HCT116 (cell line): Measurements from ENCODE around the gene DAPK1. TPM values are rescaled to one million over a fixed set of nuclear protein-coding genes. Genes with fewer than 3 reads are reported as not detected.

Experiments used
- ATAC-seq: fragments of 200-7000 bp; cut with Tn5 transposase; 2 replicates; pipeline ENCODE4 v1.9.1; 2020; ENCODE audit warnings: mild to moderate bottlenecking, moderate library complexity
- BruUV-seq: library from RNA; stranded (reverse); fragments of 400-500 nt; replicated peaks from 2 replicates; lab custom pipeline; 2021; lab: Mats Ljungman, UMichigan
- CTCF ChIA-PET: fragments of 300-600 bp; sonication (Branson Sonifier 250); formaldehyde crosslinking; loops from one replicate; lab custom pipeline; 2021; ENCODE audit warnings: antibody characterized with exemption; lab: Charles Lee
- POLR2A ChIA-PET: fragments of 300-600, 350-600 bp; sonication (Branson Sonifier 250); formaldehyde crosslinking; loops from one replicate; lab custom pipeline; 2021; ENCODE audit warnings: antibody characterized with exemption; lab: Charles Lee
- RAD21 ChIA-PET, 2 experiments: fragments of 300-600 bp; sonication (Branson Sonifier 250); formaldehyde crosslinking; loops; one replicate each; lab custom pipeline; 2023; ENCODE audit warnings: low total read pairs in 2 of 2; ENCODE audit not compliant: uncharacterized antibody in 2 of 2, unreplicated experiment in 2 of 2, low non-redundant PET in 1 of 2; lab: Charles Lee
- DNase-seq: peaks from one replicate; pipeline ENCODE4 v3.0.0-alpha.2; 2010; ENCODE audit warnings: low read depth, low spot score
- H2AFZ ChIP-seq: fragments of 200-600 bp; shearing (Covaris generic), sonication (generic); 2 replicates; pipeline ENCODE4 v1.6.1; 2017; ENCODE audit warnings: low read depth, mixed run types, mixed read lengths, antibody characterized with exemption, low read length; ENCODE audit not compliant: poor library complexity, severe bottlenecking
- H3K27ac ChIP-seq: 2 replicates; pipeline ENCODE4 v1.5.1; 2012; ENCODE audit warnings: low read depth, low read length
- H3K27me3 ChIP-seq: fragments of 200-600 bp; sonication (generic); 2 replicates; pipeline ENCODE4 v1.6.1; 2016; ENCODE audit warnings: mixed run types, low read length, mixed read lengths; ENCODE audit not compliant: insufficient read depth
- H3K36me3 ChIP-seq, 2 experiments: fragments of 200-500 bp in 1 of 2; fragments of 200-600 bp in 1 of 2; sonication (Bioruptor generic) in 1 of 2; sonication (generic) in 1 of 2; 2 replicates each; pipeline versions ENCODE4 v1.5.1 to v1.6.1; 2014 to 2016; ENCODE audit warnings: low read length in 2 of 2, inconsistent platforms in 1 of 2, mixed read lengths in 1 of 2, mixed run types in 1 of 2; ENCODE audit not compliant: insufficient read depth in 2 of 2, control insufficient read depth in 1 of 2
- H3K4me1 ChIP-seq, 2 experiments: fragments of 200-600 bp in 1 of 2; sonication (generic) in 1 of 2; 2 replicates each; pipeline versions ENCODE4 v1.5.1 to v1.6.1; 2012 to 2017; ENCODE audit warnings: low read length in 2 of 2, inconsistent platforms in 1 of 2, mild to moderate bottlenecking in 1 of 2, mixed read lengths in 1 of 2, mixed run types in 1 of 2, moderate library complexity in 1 of 2; ENCODE audit not compliant: insufficient read depth in 2 of 2, control insufficient read depth in 1 of 2
- H3K4me2 ChIP-seq: fragments of 200-600 bp; sonication (generic); 2 replicates; pipeline ENCODE4 v1.6.1; 2017; ENCODE audit warnings: mixed run types, low read length, mixed read lengths
- H3K4me3 ChIP-seq, 2 experiments: fragments of 200-600 bp in 1 of 2; sonication (generic) in 1 of 2; replicated peaks in 1 of 2; 2 replicates each; pipeline ENCODE4 v1.5.1; 2011 to 2016; ENCODE audit warnings: low read length in 2 of 2, control low read depth in 1 of 2, low read depth in 1 of 2, mild to moderate bottlenecking in 1 of 2, mixed read lengths in 1 of 2, mixed run types in 1 of 2
- H3K79me2 ChIP-seq: fragments of 200-600 bp; sonication (generic); 2 replicates; pipeline ENCODE4 v1.6.1; 2017; ENCODE audit warnings: mild to moderate bottlenecking, mixed run types, low read length, moderate library complexity, mixed read lengths; ENCODE audit not compliant: insufficient read depth
- H3K9ac ChIP-seq: fragments of 200-600 bp; sonication (generic); 2 replicates; pipeline ENCODE4 v1.6.1; 2016; ENCODE audit warnings: low read length, mixed read lengths
- H3K9me2 ChIP-seq: fragments of 200-600 bp; sonication (generic), shearing (Covaris generic); 2 replicates; pipeline ENCODE4 v1.6.1; 2017; ENCODE audit warnings: mixed run types, mild to moderate bottlenecking, moderate library complexity; ENCODE audit not compliant: insufficient read depth
- H3K9me3 ChIP-seq, 2 experiments: fragments of 200-500 bp in 1 of 2; fragments of 200-600 bp in 1 of 2; sonication (Bioruptor generic) in 1 of 2; sonication (generic) in 1 of 2; 2 replicates each; pipeline ENCODE4 v1.6.1; 2014 to 2017; ENCODE audit warnings: low read length in 2 of 2, mixed read lengths in 2 of 2, inconsistent platforms in 1 of 2, low read depth in 1 of 2, mild to moderate bottlenecking in 1 of 2, mixed run types in 1 of 2, moderate library complexity in 1 of 2; ENCODE audit not compliant: control insufficient read depth in 1 of 2, insufficient read depth in 1 of 2
- H4K20me1 ChIP-seq: fragments of 200-600 bp; sonication (generic), shearing (Covaris generic); 2 replicates; pipeline ENCODE4 v1.6.1; 2017; ENCODE audit warnings: mixed run types, mild to moderate bottlenecking, moderate library complexity; ENCODE audit not compliant: insufficient read depth
- ATF3 ChIP-seq: IDR thresholded peaks from 2 replicates; pipeline ENCODE4 v1.6.1; 2012
- CBX3 ChIP-seq: IDR thresholded peaks from 2 replicates; pipeline ENCODE4 v1.6.1; 2012; ENCODE audit warnings: low read depth
- CEBPB ChIP-seq: IDR thresholded peaks from 2 replicates; pipeline ENCODE4 v1.6.1; 2012; ENCODE audit warnings: low read depth
- CTCF ChIP-seq, 3 experiments: fragments of 200-600 bp in 1 of 3; sonication (generic) in 1 of 3; IDR thresholded peaks in 2 of 3; conservative IDR thresholded peaks in 1 of 3; 2 replicates each; pipeline ENCODE4 v1.5.1; 2012 to 2017; ENCODE audit warnings: low read depth in 2 of 3, low read length in 2 of 3, antibody characterized with exemption in 1 of 3, borderline replicate concordance in 1 of 3, control low read depth in 1 of 3, mild to moderate bottlenecking in 1 of 3, mixed read lengths in 1 of 3, mixed run types in 1 of 3, moderate library complexity in 1 of 3; ENCODE audit not compliant: insufficient read depth in 1 of 3
- EZH2 ChIP-seq: fragments of 200-600 bp; sonication (generic); IDR thresholded peaks from 2 replicates; pipeline ENCODE4 v1.6.1; 2017; ENCODE audit warnings: antibody characterized with exemption, mixed run types
- MAX ChIP-seq: IDR thresholded peaks from 2 replicates; pipeline ENCODE4 v1.6.1; 2012
- RAD21 ChIP-seq: IDR thresholded peaks from 2 replicates; pipeline ENCODE4 v1.6.1; 2012; ENCODE audit warnings: low read depth, mild to moderate bottlenecking
- REST ChIP-seq: IDR thresholded peaks from 2 replicates; pipeline ENCODE4 v1.6.1; 2012; ENCODE audit warnings: low read depth
- SIN3A ChIP-seq: IDR thresholded peaks from 2 replicates; pipeline ENCODE4 v1.6.1; 2012; ENCODE audit warnings: low read depth
- SP1 ChIP-seq: IDR thresholded peaks from 2 replicates; pipeline ENCODE4 v1.6.1; 2012; ENCODE audit warnings: low read depth
- SRF ChIP-seq: IDR thresholded peaks from 2 replicates; pipeline ENCODE4 v1.6.1; 2012; ENCODE audit warnings: low read depth
- ZBTB33 ChIP-seq: IDR thresholded peaks from 2 replicates; pipeline ENCODE4 v1.6.1; 2011; ENCODE audit warnings: mild to moderate bottlenecking, low read length, moderate library complexity; ENCODE audit not compliant: insufficient replicate concordance; ENCODE audit errors: extremely low read depth
- ZFX ChIP-seq: fragments of 450-650 bp; IDR thresholded peaks from 2 replicates; pipeline ENCODE4 v1.6.1; 2017
- ZNF274 ChIP-seq: fragments of 200-500 bp; sonication (Bioruptor generic); IDR thresholded peaks from 2 replicates; pipeline ENCODE4 v1.6.1; 2014; ENCODE audit warnings: mild to moderate bottlenecking, low read depth, low read length, inconsistent platforms
- intact Hi-C: fragments of 100-400 bp; cut with micrococcal nuclease; formaldehyde crosslinking; loops from 2 replicates; pipeline ENCODE4 v1.10.0; 2022
- total RNA-seq: library from RNA; stranded (reverse); gene quantifications from one replicate; pipeline ENCODE4 v1.2.1, GENCODE V29; 2021; ENCODE audit not compliant: unreplicated experiment

Gene DAPK1
- total RNA-seq, 1 experiment from 2014 or later = 5.6 TPM

GRCh38 chr9:87638292-87638691 is 140.6 kb downstream of the DAPK1 start (continued):
- no peak for TF ChIP-seq REST
- TF ChIP-seq, all 23 proteins: peak for 0

- H3K79me2 ChIP-seq = no peaks in the 10 kb centered on the region
- intact Hi-C loops = no loop called here
- no peak overlapping the region for H3K9ac ChIP-seq
- no peak overlapping the region for H3K27ac ChIP-seq
- no peaks in the 10 kb centered on the region for H3K27me3 ChIP-seq
- H4K20me1 ChIP-seq = no peaks in the 10 kb centered on the region
- H3K4me2 ChIP-seq = no peak overlapping the region
- no peaks in the 10 kb centered on the region for H3K36me3 ChIP-seq
- H3K9me3 ChIP-seq = no peaks in the 10 kb centered on the region
- H2AFZ ChIP-seq = no peak overlapping the region
- ATAC-seq = no peak
- no TSS peak for BruUV-seq
- H3K4me3 ChIP-seq = no peak overlapping the region
- H3K9me2 ChIP-seq = no peaks in the 10 kb centered on the region
- POLR2A ChIA-PET = no interaction called here
- H3K4me1 ChIP-seq = no peaks in the 10 kb centered on the region
- CTCF ChIA-PET = no interaction called here
- RAD21 ChIA-PET = no interaction called here
- no peak for DNase-seq
- no peak for TF ChIP-seq ZFX
- no peak for TF ChIP-seq ZNF274
- TF ChIP-seq CTCF (IDR thresholded peaks at IDR 0.05 in 2 of 3, conservative IDR thresholded peaks at IDR 0.05 in 1 of 3; ENCODE audit: borderline replicate concordance in 1 of 3, insufficient read depth in 1 of 3, low read depth in 2 of 3, low read length in 2 of 3) = no peak
- no peak for TF ChIP-seq SRF
- TF ChIP-seq CBX3 = no peak
- no peak for TF ChIP-seq SP1
- no peak for TF ChIP-seq REST
- no peak for TF ChIP-seq RAD21
- TF ChIP-seq ZBTB33 = no peak
- TF ChIP-seq EZH2 = no peak
- TF ChIP-seq SIN3A = no peak
- no peak for TF ChIP-seq MAX
- TF ChIP-seq CEBPB = no peak
- TF ChIP-seq ATF3 = no peak
These were observed 142.3 kb downstream of the DAPK1 start for GRCh38 chr9:87639949-87640348.
